Activated CD8-positive, alpha-beta memory T cell treated with anti-CD3 and anti-CD28 coated beads, Interleukin-2, amount 50 U/mL, for 48 hours (primary cell): Measurements from ENCODE around the gene ARPC3.
"Not testable (repeated sequence)": the region's sequence is repeated elsewhere in the genome, so short reads cannot be mapped to it uniquely, and the experiment has no call there.

Source experiments
- DNase-seq: peaks from one replicate; pipeline ENCODE4 v3.0.0-alpha.2; 2020

The ARPC3 gene

GRCh38 chr12:110449799-110450497 is at the start of gene ARPC3:
Gene ARPC3, minus strand, starts transcription at chr12:110450337. Its CDS starts 77 bp downstream, at chr12:110450260.
- DNase-seq, result peak; percentile 95

- DNase-seq, result no peak
Observed at GRCh38 chr12:110498984-110499706, 49.0 kb upstream of the ARPC3 start.

GRCh38 chr12:110475426-110475825 is 25.3 kb upstream of the ARPC3 start:
- DNase-seq, result no peak

- peak; percentile 95 for DNase-seq
Observed at GRCh38 chr12:110468214-110469048, 18.3 kb upstream of the ARPC3 start, which contains the start of the genes FAM216A and GPN3. Gene FAM216A, plus strand, starts transcription at chr12:110468845. Its CDS starts 31 bp downstream, at chr12:110468876. Gene GPN3, minus strand, starts transcription at chr12:110468257. Its CDS starts 54 bp downstream, at chr12:110468203.

GRCh38 chr12:110467847-110468213 is 17.7 kb upstream of the ARPC3 start:
- no peak for DNase-seq

GRCh38 chr12:110466791-110467190 is 16.7 kb upstream of the ARPC3 start:
- no peak for DNase-seq

GRCh38 chr12:110465765-110466164 is 15.6 kb upstream of the ARPC3 start:
- not testable (repeated sequence) for DNase-seq

GRCh38 chr12:110465024-110465423 is 14.9 kb upstream of the ARPC3 start:
- DNase-seq, result no peak

GRCh38 chr12:110461189-110461588 is 11.1 kb upstream of the ARPC3 start:
- DNase-seq, result not testable (repeated sequence)

GRCh38 chr12:110458756-110459155 is 8.6 kb upstream of the ARPC3 start:
- DNase-seq, result no peak

GRCh38 chr12:110453569-110454296 is 3.6 kb upstream of the ARPC3 start:
- DNase-seq, result no peak

- no peak for DNase-seq
Observed at GRCh38 chr12:110451263-110451662, 1.1 kb upstream of the ARPC3 start.

- no peak for DNase-seq
Observed at GRCh38 chr12:110444455-110444854, 5.7 kb downstream of the ARPC3 start.

GRCh38 chr12:110436231-110436630 is 13.9 kb downstream of the ARPC3 start:
- DNase-seq, result no peak

- DNase-seq, result peak; percentile 56
Observed at GRCh38 chr12:110431957-110432587, 18.1 kb downstream of the ARPC3 start.

GRCh38 chr12:110429676-110430075 is 20.5 kb downstream of the ARPC3 start:
- DNase-seq, result not testable (repeated sequence)

GRCh38 chr12:110426406-110426805 is 23.7 kb downstream of the ARPC3 start:
- no peak for DNase-seq

GRCh38 chr12:110424237-110424636 is 25.9 kb downstream of the ARPC3 start:
- DNase-seq, result no peak

GRCh38 chr12:110421701-110422100 is 28.4 kb downstream of the ARPC3 start:
- no peak for DNase-seq

- no peak for DNase-seq
Observed at GRCh38 chr12:110421159-110421661, 28.9 kb downstream of the ARPC3 start.

GRCh38 chr12:110420644-110421043 is 29.5 kb downstream of the ARPC3 start:
- DNase-seq, result not testable (repeated sequence)

- not testable (repeated sequence) for DNase-seq
Observed at GRCh38 chr12:110417113-110417512, 33.0 kb downstream of the ARPC3 start.
